ENCODE measurements around the gene FANCL.

DNA sequence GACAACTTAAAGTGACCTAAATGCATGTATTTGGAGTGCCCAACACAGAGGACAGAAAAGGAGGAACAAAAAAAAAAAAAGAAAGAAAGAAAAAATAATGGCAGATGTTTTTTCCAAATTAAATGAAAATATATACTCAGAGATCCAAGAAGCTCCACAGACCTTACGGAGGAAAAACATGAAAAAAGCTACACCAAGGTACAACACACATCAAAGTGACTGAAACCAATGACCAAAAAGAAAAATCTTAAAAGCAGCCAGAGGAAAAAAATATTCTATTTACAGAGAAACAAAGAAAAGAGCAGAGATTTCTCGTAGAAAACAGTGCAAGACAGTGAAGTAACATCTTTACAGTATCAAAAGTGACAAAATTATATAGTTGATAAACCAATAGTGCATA is 5.1 kb downstream of the FANCL start:
- TF ChIP-seq, protein P1, sequence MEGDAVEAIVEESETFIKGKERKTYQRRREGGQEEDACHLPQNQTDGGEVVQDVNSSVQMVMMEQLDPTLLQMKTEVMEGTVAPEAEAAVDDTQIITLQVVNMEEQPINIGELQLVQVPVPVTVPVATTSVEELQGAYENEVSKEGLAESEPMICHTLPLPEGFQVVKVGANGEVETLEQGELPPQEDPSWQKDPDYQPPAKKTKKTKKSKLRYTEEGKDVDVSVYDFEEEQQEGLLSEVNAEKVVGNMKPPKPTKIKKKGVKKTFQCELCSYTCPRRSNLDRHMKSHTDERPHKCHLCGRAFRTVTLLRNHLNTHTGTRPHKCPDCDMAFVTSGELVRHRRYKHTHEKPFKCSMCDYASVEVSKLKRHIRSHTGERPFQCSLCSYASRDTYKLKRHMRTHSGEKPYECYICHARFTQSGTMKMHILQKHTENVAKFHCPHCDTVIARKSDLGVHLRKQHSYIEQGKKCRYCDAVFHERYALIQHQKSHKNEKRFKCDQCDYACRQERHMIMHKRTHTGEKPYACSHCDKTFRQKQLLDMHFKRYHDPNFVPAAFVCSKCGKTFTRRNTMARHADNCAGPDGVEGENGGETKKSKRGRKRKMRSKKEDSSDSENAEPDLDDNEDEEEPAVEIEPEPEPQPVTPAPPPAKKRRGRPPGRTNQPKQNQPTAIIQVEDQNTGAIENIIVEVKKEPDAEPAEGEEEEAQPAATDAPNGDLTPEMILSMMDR (IDR thresholded peaks at IDR 0.05; ENCODE audit: borderline replicate concordance, extremely low read depth, low read length, poor library complexity, severe bottlenecking), result no peak
- no peak for TF ChIP-seq EZH2 (IDR thresholded peaks at IDR 0.05; ENCODE audit: borderline replicate concordance, low read depth, low read length, severe bottlenecking)
